Thyroid gland (tissue), 4 donors: ENCODE results near the gene PHACTR1. TPM values are rescaled to one million over a fixed set of nuclear protein-coding genes. Genes with fewer than 3 reads are reported as not detected.
A peak's percentile ranks its signal among the peaks of the same experiment; 100 is the strongest.

Experiments used
- DNase-seq, 2 donors: peaks; one replicate each; pipeline ENCODE4 v3.0.0-alpha.2; 2019
- H3K27ac ChIP-seq, 3 donors: fragments of 200-600 bp; sonication (generic); 1 replicate in 2 of 3; 2 replicates in 1 of 3; pipeline ENCODE4 v1.5.1; 2016 to 2019; ENCODE audit warnings: mild to moderate bottlenecking in 1 of 3, moderate library complexity in 1 of 3
- H3K27me3 ChIP-seq: fragments of 200-600 bp; sonication (generic); one replicate; pipeline ENCODE4 v1.5.1; 2019
- H3K36me3 ChIP-seq, 2 donors: fragments of 200-600 bp; sonication (generic); one replicate each; pipeline ENCODE4 v1.5.1; 2016 to 2019
- H3K4me1 ChIP-seq, 2 donors: fragments of 200-600 bp; sonication (generic); one replicate each; pipeline ENCODE4 v1.5.1; 2017 to 2019
- H3K4me3 ChIP-seq, 3 donors: fragments of 200-600 bp; sonication (generic); replicated peaks in 1 of 3; 1 replicate in 2 of 3; 2 replicates in 1 of 3; pipeline ENCODE4 v1.5.1; 2016; ENCODE audit warnings: mild to moderate bottlenecking in 1 of 3
- H3K9me3 ChIP-seq: fragments of 200-600 bp; sonication (generic); one replicate; pipeline ENCODE4 v1.5.1; 2017
- POLR2A ChIP-seq, 2 donors: fragments of 450-650 bp; IDR thresholded peaks; one replicate each; pipeline ENCODE4 v1.6.1; 2017; ENCODE audit warnings: antibody characterized with exemption in 2 of 2, mild to moderate bottlenecking in 2 of 2, moderate library complexity in 1 of 2
- WGBS, 2 donors: methylation state at CpG; one replicate each; pipeline ENCODE4 v1.1.5; 2017; 5-methylcytosine and 5-hydroxymethylcytosine counted together
- intact Hi-C: fragments of 100-400 bp; cut with DNase I; formaldehyde crosslinking; loops from one replicate; pipeline ENCODE4 v1.15.1; 2023
- total RNA-seq, 4 donors: library from RNA; depleted of rRNA; stranded (reverse); fragments of >200 nt; gene quantifications; one replicate each; pipeline ENCODE4 v1.2.3, GENCODE V29; 2016
- TF ChIP-seq, protein P1 (sequence below), 6 experiments: fragments of 200-600 bp in 3 of 6; fragments of 450-650 bp in 3 of 6; sonication (generic) in 3 of 6; IDR thresholded peaks; one replicate each; pipeline ENCODE4 v1.5.1; 2016 to 2019; ENCODE audit warnings: antibody characterized with exemption in 6 of 6, mild to moderate bottlenecking in 2 of 6, inconsistent platforms in 1 of 6, moderate library complexity in 1 of 6

Gene PHACTR1
- total RNA-seq, 4 donors from 2014 or later, result 2.9 to 8.6 (median 4.4) TPM

DNA sequence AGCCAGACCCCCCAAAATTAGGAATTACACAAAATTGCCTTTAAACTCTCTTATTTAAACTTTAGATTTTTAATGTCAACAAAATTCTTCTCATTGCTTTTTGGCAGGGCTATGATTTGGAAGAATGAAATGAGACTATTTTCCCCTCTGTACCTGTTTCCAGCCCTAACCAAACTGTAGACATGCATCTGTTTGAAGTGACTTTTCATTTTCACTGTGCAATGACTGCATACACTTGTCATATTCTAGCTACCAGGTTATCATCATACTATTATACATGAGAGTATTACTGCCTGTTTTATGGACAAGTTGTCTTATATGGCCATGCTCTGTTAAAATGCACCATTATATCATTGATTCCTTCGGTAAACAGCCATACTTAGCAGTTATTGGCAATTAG is 316.6 kb downstream of the PHACTR1 start:
- Histone ChIP-seq H3K9me3 (no peaks in the 10 kb centered on the region), H3K4me1 (peaks cover 1 to 3% of the 10 kb centered on the region in 2 donors), H3K27ac (no peak overlapping the region), H3K36me3 (no peaks in the 10 kb centered on the region), H3K27me3 (no peaks in the 10 kb centered on the region), H3K4me3 (no peak overlapping the region)
- intact Hi-C loops, result no loop called here
- TF ChIP-seq, protein P1, sequence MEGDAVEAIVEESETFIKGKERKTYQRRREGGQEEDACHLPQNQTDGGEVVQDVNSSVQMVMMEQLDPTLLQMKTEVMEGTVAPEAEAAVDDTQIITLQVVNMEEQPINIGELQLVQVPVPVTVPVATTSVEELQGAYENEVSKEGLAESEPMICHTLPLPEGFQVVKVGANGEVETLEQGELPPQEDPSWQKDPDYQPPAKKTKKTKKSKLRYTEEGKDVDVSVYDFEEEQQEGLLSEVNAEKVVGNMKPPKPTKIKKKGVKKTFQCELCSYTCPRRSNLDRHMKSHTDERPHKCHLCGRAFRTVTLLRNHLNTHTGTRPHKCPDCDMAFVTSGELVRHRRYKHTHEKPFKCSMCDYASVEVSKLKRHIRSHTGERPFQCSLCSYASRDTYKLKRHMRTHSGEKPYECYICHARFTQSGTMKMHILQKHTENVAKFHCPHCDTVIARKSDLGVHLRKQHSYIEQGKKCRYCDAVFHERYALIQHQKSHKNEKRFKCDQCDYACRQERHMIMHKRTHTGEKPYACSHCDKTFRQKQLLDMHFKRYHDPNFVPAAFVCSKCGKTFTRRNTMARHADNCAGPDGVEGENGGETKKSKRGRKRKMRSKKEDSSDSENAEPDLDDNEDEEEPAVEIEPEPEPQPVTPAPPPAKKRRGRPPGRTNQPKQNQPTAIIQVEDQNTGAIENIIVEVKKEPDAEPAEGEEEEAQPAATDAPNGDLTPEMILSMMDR (IDR thresholded peaks at IDR 0.05), result no peak
- no peak for TF ChIP-seq POLR2A (IDR thresholded peaks at IDR 0.05)
- 97 to 98% methylated on average over 1 of the region's 1 CpG for WGBS, 2 donors
- no peak for DNase-seq

DNA sequence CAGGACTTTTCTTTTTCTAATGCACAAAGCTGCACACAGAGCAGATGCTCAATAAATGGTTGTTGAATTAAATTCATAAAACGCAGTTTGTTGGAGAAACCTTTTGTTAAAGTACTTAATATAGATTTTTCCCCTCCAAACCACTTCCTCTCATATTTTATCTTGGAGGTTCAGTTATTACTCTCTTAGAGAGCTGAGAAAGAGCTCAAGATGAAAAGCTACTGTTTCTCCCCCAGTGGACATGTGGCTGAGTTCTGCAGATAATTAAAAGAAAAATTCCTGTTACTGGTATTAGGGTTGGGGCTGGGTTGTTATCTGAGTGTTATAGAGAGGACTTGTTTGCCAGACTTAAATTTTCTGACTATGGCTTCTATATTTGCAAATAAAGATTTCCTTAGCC is 317.7 kb downstream of the PHACTR1 start:
- H3K9me3 ChIP-seq, result no peaks in the 10 kb centered on the region
- H3K36me3 ChIP-seq, result no peaks in the 10 kb centered on the region
- no peak for TF ChIP-seq POLR2A (IDR thresholded peaks at IDR 0.05)
- DNase-seq, result no peak
- H3K4me3 ChIP-seq, result no peak overlapping the region
- H3K4me1 ChIP-seq, result peaks cover 9% of the 10 kb centered on the region in 2 donors
- intact Hi-C loops, result no loop called here
- no peak overlapping the region for H3K27ac ChIP-seq
- 0 to 87% methylated on average over 1 of the region's 1 CpG for WGBS, 2 donors
- H3K27me3 ChIP-seq, result no peaks in the 10 kb centered on the region

DNA sequence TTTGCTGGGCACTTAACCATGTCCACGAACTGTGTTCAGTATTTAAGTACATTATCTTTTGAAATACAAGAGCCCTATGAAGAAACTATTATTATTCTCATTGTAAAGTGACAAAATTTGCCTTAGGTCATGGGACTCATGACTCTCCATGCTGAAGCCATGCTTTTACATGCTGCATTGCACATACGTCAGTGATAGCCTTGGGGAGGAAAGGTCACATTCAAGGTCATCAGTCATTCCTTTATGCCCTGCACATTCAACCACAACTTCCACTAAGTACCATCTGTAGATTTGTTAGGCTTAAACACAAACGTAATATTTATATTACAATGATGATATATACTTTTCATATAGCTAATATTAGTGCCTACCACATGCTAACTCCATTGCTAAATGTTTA is 319.0 kb downstream of the PHACTR1 start:
- intact Hi-C loops, result no loop called here
- no peak for DNase-seq
- Histone ChIP-seq H3K27me3 (no peaks in the 10 kb centered on the region), H3K9me3 (no peaks in the 10 kb centered on the region), H3K4me1 (peaks cover 9% of the 10 kb centered on the region in 2 donors), H3K4me3 (no peak overlapping the region), H3K36me3 (no peaks in the 10 kb centered on the region), H3K27ac (no peak overlapping the region)
- TF ChIP-seq, protein P1 (IDR thresholded peaks at IDR 0.05), result no peak
- TF ChIP-seq POLR2A (IDR thresholded peaks at IDR 0.05), result no peak
- WGBS, 2 donors, result 90 to 91% methylated on average over 3 of the region's 3 CpGs

DNA sequence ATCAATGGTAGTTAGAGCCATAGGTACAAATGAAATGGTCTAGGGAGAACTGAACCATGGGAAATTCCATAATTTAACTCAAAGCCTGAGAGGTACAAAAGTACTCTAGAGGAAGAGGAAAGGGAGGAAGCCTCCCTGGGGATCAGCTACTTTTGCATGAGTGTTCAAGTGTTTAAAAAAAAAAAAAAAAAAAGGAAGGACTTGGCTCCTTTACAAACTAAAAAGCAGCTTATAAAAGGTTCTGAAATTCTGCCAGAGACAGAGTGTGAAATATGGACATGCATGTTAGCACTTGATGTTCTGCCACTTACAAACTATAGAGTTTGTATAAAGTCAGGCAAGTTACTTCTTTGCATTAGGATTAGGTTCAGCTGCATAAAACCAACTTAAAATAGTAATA is 321.7 kb downstream of the PHACTR1 start:
- peak in 1 of 2 donors; percentile 20 for DNase-seq
- intact Hi-C loops, result no loop called here
- H3K36me3 ChIP-seq, result no peaks in the 10 kb centered on the region
- H3K27ac ChIP-seq, result no peak overlapping the region
- H3K9me3 ChIP-seq, result no peaks in the 10 kb centered on the region
- H3K27me3 ChIP-seq, result no peaks in the 10 kb centered on the region
- H3K4me3 ChIP-seq, result no peak overlapping the region
- H3K4me1 ChIP-seq, result peaks cover 9% of the 10 kb centered on the region in 2 donors
- TF ChIP-seq, protein P1 (IDR thresholded peaks at IDR 0.05), result no peak
- TF ChIP-seq POLR2A (IDR thresholded peaks at IDR 0.05), result no peak

DNA sequence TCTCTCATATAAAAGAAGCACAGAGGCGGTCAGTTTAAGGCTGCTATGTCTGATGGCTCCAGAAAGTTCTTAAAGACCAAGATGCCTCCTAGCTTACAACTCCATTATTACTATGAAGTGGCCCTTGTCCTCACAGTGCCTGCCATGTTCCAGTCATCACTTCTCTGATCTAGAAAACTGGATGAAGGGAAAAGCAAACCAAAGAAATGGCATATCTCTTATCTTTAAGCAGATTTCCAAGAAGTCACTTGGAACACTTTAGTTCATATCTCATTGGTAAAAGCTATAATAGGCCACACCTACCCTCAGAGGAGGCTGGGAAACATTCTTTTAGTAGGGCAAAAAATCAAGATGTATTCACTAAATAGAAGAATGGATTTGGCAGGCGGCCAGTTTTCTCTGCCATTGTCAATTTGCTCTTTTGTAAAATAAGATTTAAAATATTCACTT is 322.2 kb downstream of the PHACTR1 start:
- DNase-seq, result peak; percentile 33 to 34
- peaks cover 9% of the 10 kb centered on the region in 2 donors for H3K4me1 ChIP-seq
- TF ChIP-seq, protein P1 (IDR thresholded peaks at IDR 0.05), result no peak
- no peak for TF ChIP-seq POLR2A (IDR thresholded peaks at IDR 0.05)
- H3K4me3 ChIP-seq, result no peak overlapping the region
- intact Hi-C loops, result no loop called here
- no peak overlapping the region for H3K27ac ChIP-seq
- H3K9me3 ChIP-seq, result no peaks in the 10 kb centered on the region
- WGBS, 2 donors, result 82 to 83% methylated on average over 2 of the region's 2 CpGs
- H3K27me3 ChIP-seq, result no peaks in the 10 kb centered on the region
- no peaks in the 10 kb centered on the region for H3K36me3 ChIP-seq

DNA sequence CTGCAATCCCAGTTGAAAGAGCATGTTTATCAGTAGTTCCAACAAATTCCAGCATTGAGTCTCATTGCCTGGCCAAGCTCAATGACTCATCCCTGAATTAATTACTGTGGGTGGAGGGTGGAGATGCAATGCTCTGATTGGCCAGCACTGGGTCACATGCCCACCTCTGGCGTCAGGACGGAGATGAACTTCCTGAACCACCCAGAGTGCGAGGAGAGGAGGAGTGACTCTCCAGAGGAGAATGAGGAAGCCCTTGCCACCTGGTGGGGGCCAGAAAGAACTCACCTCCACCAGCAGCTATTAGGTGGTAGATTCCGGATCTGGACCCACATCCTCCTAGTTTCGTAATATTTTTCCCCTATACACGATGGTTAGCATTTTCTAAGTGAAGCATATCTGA is 327.8 kb downstream of the PHACTR1 start:
- H3K9me3 ChIP-seq, result no peaks in the 10 kb centered on the region
- H3K27me3 ChIP-seq, result no peaks in the 10 kb centered on the region
- H3K27ac ChIP-seq, result no peak overlapping the region
- WGBS, 2 donors, result 69 to 87% methylated on average over 6 of the region's 6 CpGs
- DNase-seq, result no peak
- H3K4me3 ChIP-seq, result no peak overlapping the region
- no peaks in the 10 kb centered on the region for H3K36me3 ChIP-seq
- H3K4me1 ChIP-seq, result no peaks in the 10 kb centered on the region
- intact Hi-C loops, result no loop called here
- TF ChIP-seq, protein P1 (IDR thresholded peaks at IDR 0.05), result no peak
- no peak for TF ChIP-seq POLR2A (IDR thresholded peaks at IDR 0.05)
